Mucosa of rectum (tissue), 2 donors: ENCODE data around the gene EIPR1.

ENCODE experiments used
- H3K27ac ChIP-seq, 2 donors: one replicate each; pipeline ENCODE4 v1.7.0; 2013; ENCODE audit warnings: inconsistent platforms in 2 of 2, low read depth in 2 of 2, low read length in 2 of 2
- H3K27me3 ChIP-seq, 2 donors: one replicate each; pipeline ENCODE4 v1.7.0; 2013; ENCODE audit warnings: low read length in 2 of 2; ENCODE audit not compliant: control insufficient read depth in 2 of 2, insufficient read depth in 2 of 2
- H3K36me3 ChIP-seq, 2 donors: one replicate each; pipeline ENCODE4 v1.7.0; 2013; ENCODE audit warnings: low read length in 2 of 2; ENCODE audit not compliant: control insufficient read depth in 2 of 2, insufficient read depth in 2 of 2
- H3K4me1 ChIP-seq, 2 donors: one replicate each; pipeline ENCODE4 v1.7.0; 2013; ENCODE audit warnings: low read length in 2 of 2, mild to moderate bottlenecking in 1 of 2; ENCODE audit not compliant: control insufficient read depth in 2 of 2, insufficient read depth in 2 of 2
- H3K4me3 ChIP-seq, 2 donors: one replicate each; pipeline ENCODE4 v1.7.0; 2013; ENCODE audit warnings: low read length in 2 of 2
- H3K9ac ChIP-seq, 2 donors: one replicate each; pipeline ENCODE4 v1.7.0; 2013; ENCODE audit warnings: low read length in 2 of 2, low read depth in 1 of 2, mild to moderate bottlenecking in 1 of 2
- H3K9me3 ChIP-seq, 2 donors: one replicate each; pipeline ENCODE4 v1.7.0; 2013; ENCODE audit warnings: low read length in 2 of 2; ENCODE audit not compliant: control insufficient read depth in 2 of 2
- donor health status: healthy.
- donor health status: Normal muscosa, but diverticular disease.

EIPR1 gene

DNA sequence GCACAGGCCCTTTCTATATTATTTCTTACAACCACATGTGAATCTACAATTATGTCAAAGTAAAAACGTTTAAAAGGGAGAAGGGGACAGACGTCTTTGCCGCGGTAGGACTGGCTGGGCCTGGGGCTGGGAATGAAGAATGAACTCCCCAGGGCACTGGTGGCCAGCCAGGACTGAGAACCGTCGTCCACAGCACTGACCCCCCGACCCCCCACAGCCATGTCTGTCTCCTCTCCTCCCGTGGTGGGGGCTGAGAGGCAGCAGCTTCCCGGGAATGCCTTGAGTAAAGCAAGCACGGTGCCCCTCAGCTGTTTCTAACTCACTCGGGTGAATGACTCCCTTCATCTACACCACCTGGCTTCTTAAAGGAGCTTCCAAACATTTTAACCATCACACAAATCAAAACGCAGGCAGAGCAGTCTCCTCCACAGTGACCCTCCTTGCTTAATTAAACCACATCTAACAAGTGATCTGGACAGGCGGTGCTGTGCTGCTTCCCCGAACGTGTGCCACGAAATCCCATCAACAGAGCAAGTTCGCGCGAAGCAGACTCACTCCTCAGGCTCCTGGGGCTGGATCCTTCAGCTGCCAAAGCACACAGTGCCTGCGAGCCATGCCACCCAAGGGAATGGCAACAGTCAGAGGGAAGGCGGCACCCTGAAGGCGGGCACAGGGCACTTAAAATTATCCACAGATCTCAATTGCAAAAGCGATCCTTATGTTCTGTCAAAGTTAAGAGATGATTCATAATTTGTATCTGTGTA is 217.7 kb downstream of the EIPR1 start:
- H3K27ac ChIP-seq, result no peak overlapping the region

DNA sequence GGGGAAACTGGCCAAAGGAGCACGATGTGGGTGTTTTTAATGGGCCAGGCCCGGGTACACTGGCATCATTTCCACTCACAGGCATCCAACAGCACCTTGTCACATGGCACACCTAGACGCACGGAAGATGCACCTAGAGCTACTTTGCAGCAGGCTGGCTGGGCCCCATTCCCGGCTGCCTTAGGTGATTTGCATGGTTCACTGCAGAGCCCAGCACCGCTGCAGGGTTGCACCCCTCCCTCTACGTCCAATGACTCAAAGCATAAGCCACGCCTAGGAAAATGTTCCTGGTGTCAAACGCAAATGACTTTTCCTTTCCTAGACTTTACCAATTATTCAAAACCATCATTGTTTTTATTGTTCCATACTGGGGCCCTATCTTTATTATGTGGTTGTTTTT is 222.9 kb downstream of the EIPR1 start:
- Histone ChIP-seq H3K36me3 (no peaks in the 10 kb centered on the region), H3K4me1 (no peaks in the 10 kb centered on the region), H3K4me3 (no peak overlapping the region), H3K9ac (no peak overlapping the region), H3K27me3 (no peaks in the 10 kb centered on the region), H3K9me3 (no peaks in the 10 kb centered on the region), H3K27ac (no peak overlapping the region)

More for the DNA sequence above, 217.7 kb downstream of the EIPR1 start:
- Histone ChIP-seq H3K36me3 (no peaks in the 10 kb centered on the region), H3K9me3 (no peaks in the 10 kb centered on the region), H3K4me1 (no peaks in the 10 kb centered on the region), H3K27me3 (no peaks in the 10 kb centered on the region), H3K9ac (no peak overlapping the region), H3K4me3 (no peak overlapping the region)

DNA sequence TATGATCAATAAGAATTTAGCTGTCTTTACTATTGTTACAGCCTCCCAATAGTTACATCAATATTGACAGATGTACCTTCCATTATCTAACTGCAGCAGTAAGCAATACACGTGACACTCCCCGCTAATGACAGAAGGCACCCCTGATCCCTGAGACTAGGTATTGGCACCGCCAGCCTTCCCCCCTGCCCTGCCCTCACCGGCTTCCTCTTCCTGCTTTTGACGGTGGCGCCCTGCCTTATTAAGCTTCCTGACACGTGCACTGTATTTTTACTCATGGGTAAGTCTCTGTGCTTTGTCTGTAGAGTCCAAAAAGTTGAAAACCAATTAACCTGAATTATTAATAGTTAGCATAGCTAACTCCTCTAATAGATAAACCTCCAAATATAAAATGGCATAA is 223.5 kb downstream of the EIPR1 start:
- Histone ChIP-seq H3K27me3 (no peaks in the 10 kb centered on the region), H3K9ac (no peak overlapping the region), H3K4me1 (no peaks in the 10 kb centered on the region), H3K27ac (no peak overlapping the region), H3K9me3 (no peaks in the 10 kb centered on the region), H3K36me3 (no peaks in the 10 kb centered on the region), H3K4me3 (no peak overlapping the region)

DNA sequence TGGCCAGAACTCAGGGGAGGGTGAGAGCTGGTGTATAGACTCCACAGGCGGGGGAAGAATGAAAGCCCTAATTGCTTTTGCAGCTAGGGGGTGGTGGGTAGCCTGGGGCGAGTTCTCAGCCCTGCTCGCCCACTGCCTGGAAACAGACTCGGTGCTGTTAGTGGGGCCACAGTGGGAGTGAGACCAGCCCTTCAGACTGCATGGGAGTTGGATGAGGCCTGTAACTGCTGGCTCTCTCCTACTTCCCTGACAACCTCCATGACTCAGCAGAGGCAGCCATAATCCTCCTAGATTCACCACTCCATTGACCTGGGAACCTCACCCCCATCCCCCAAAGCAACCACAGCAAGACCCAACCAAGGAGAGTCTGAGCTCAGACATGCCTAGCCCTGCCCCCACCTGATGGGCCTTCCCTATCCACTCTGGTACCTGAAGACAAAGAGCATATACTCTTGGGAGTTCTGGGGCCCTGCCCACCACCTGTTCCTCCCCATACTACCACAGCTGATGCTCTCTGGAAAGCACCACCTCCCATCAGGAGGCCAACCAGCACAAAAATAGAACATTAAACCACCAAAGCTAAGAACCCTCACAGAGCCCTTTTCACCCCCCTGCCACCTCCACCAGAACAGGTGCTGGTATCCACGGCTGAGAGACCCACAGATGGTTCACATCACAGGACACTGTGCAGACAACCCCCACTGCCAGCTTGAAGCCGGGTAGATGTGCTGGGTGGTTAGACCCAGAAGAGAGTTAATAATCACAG is 226.3 kb downstream of the EIPR1 start:
- H3K9me3 ChIP-seq, result no peaks in the 10 kb centered on the region
- H3K27ac ChIP-seq, result no peak overlapping the region
- H3K4me1 ChIP-seq, result no peaks in the 10 kb centered on the region
- H3K4me3 ChIP-seq, result no peak overlapping the region
- H3K36me3 ChIP-seq, result no peaks in the 10 kb centered on the region
- H3K9ac ChIP-seq, result no peak overlapping the region
- no peaks in the 10 kb centered on the region for H3K27me3 ChIP-seq

DNA sequence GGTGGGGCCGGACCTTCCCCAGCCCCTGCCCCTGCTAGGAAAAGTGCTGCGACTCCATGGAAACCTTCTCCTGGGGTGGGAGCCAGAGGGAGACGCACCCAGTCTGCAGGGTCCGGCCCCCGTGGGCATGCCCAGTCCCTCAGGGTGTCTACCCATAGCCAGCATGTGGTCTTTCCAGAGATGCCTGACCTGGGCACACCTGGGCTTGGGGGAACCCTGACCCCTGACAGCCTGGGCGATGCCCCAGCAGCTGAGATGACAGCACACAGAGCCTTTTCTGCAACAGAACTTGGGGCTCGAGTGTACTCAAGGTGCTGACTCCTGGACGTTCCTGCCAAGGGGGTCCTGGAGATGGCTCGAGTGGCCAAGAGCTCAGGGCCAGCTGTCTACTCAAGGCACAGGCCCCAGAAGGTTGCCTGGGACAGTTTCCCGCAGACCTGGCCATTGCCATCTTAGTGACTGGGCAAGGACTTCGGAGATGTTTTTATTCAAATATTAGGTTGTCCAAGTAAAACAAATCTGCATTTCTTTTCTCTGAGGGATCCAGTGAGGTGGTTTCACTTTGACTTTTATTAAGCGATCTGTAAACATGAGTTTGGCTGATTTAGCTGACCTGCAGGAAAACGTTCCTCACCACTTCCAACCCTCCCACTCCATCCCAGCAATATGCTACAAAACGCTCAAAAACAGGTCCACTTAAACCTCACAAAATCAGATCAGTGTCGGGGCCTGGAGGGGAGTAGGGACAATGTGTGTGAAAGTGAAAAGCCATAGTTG is 228.0 kb downstream of the EIPR1 start:
- Histone ChIP-seq H3K9me3 (no peaks in the 10 kb centered on the region), H3K36me3 (no peaks in the 10 kb centered on the region)

DNA sequence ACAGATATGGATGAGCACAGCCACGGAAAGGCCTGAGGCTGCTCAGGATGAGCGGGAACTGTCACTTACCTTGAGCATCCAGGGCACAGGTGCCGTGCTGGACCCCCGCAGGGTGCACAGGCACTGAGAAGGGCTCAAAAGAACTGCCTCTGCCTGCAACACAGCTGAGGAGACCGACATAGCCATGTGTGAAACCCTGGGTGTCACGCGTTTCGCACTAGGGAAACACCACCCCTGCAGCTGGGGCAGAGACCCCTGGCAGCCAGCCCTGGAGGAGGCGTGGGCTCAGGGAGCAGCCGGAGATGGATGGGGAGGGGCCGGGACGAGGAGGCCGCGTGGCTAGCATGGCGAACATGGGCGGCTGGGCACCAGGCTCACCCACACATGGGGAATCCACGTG is 228.9 kb downstream of the EIPR1 start:
- H3K9ac ChIP-seq, result no peak overlapping the region
- H3K4me3 ChIP-seq, result no peak overlapping the region
- no peaks in the 10 kb centered on the region for H3K27me3 ChIP-seq
- H3K36me3 ChIP-seq, result no peaks in the 10 kb centered on the region
- H3K9me3 ChIP-seq, result no peaks in the 10 kb centered on the region
- H3K27ac ChIP-seq, result no peak overlapping the region
- H3K4me1 ChIP-seq, result no peaks in the 10 kb centered on the region

More for the DNA sequence above, 228.0 kb downstream of the EIPR1 start:
- Histone ChIP-seq H3K27ac (no peak overlapping the region), H3K27me3 (no peaks in the 10 kb centered on the region), H3K4me3 (no peak overlapping the region), H3K4me1 (no peaks in the 10 kb centered on the region), H3K9ac (no peak overlapping the region)

DNA sequence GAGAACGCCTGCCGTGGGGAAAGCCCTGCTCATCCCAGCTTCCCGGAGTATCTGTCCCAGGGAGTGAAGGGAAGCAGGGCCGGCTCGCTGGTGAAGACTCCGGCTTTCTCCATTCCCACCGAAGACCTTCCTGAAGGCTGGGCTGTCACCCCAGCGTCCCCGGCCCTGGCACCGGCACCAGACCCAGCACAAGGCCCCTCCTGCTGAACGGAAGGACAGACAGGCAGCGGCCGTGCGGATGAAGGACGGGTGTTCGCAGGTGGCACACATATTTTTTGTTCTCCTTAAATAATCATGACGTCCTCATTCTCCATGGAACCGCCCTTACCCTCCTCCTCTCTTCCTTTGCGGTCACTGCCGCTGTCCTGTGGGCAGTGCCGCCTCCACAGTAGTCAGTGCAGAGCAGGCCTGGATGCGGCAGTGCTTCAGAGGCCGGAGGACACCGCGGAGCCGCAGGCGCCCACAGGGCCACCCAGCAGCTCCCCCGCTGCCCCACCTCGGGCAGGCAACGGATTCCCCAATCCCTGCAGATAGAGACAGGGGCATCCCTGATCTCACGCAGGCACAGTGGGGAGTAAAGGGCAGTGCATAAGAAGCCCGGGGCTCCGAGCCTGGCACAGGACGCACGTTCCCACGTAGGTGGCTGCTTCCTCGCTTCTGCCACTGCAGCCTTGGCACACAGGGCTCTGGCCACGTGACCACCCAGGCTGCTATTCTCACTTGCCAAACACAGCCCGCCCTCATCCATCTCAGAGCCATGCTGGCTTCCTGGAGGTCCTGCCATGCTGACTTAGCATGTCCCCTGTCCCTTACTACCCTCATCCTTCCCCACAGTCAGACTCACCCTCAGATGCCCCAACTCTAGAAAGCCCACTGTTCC is 229.7 kb downstream of the EIPR1 start:
- no peak overlapping the region for H3K27ac ChIP-seq
- H3K9ac ChIP-seq, result no peak overlapping the region
- no peaks in the 10 kb centered on the region for H3K36me3 ChIP-seq

DNA sequence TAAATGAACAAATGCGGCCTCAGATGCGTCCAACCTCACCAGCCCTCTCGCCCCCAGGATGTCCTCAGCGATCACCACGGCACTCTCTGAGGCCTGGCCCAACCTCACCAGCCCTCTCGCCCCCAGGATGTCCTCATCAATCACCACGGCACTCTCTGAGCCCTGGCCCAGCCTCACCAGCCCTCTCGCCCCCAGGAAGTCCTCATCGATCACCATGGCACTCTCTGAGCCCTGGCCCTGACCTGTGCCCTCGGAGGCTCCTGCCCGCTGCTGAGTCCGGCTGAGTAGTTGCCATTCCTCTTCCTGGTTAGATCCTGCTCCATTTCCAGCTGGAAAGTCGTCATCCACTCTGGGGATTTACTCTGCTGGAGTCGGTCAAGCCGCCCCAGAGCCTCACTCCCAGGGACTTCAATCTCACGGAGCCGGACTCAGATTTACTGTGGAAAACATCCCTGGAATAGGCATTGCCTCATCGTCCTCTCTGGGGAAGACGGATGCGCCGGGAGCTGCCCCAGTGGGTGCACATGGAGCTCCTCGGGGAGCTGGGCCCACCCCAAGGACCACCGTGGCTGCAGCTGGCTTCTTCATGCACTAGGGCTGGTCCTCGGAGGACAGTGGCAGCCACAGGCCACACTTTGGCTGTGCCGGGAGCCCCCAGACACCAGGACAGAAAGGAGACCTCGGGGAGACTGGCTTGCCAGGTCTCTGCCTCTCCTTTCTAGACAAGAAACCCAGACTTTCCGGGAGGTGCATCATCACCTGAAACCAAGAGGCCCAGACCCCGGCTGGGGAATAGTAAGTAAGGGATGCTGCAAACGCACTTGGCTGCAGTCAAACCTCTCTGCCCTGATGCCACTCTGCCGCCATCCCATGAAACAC is 230.6 kb downstream of the EIPR1 start:
- no peaks in the 10 kb centered on the region for H3K27me3 ChIP-seq
- H3K27ac ChIP-seq, result no peak overlapping the region
- no peak overlapping the region for H3K4me3 ChIP-seq
- no peaks in the 10 kb centered on the region for H3K9me3 ChIP-seq
- no peaks in the 10 kb centered on the region for H3K4me1 ChIP-seq
- no peak overlapping the region for H3K9ac ChIP-seq
- no peaks in the 10 kb centered on the region for H3K36me3 ChIP-seq

More for the DNA sequence above, 229.7 kb downstream of the EIPR1 start:
- no peaks in the 10 kb centered on the region for H3K4me1 ChIP-seq
- no peaks in the 10 kb centered on the region for H3K27me3 ChIP-seq
- H3K9me3 ChIP-seq, result no peaks in the 10 kb centered on the region
- no peak overlapping the region for H3K4me3 ChIP-seq

DNA sequence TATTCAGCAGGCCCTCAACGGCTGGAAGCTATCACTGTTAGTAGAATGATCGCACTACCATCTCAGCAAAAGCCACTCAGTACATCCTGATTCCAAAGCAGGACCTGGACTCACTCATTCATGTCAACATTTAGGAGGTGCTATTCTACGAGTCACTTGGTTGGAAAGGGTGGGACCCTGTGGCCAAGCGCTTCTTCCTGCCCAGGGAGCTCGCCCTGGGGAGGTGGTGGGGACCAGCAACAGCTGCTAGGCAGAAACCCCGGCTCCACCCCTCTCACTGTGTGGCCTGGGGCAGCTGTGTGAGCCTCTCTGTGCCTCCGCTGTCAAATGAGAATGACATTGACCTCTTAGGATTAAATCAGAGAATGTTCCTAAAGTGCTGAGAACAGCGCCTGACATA is 231.4 kb downstream of the EIPR1 start:
- Histone ChIP-seq H3K9ac (no peak overlapping the region), H3K36me3 (no peaks in the 10 kb centered on the region), H3K27ac (no peak overlapping the region), H3K27me3 (no peaks in the 10 kb centered on the region), H3K4me1 (no peaks in the 10 kb centered on the region), H3K4me3 (no peak overlapping the region), H3K9me3 (no peaks in the 10 kb centered on the region)
